Measurements from ENCODE around the gene GNB1. TPM values are rescaled to one million over a fixed set of nuclear protein-coding genes. Genes with fewer than 3 reads are reported as not detected.
A peak's percentile ranks its signal among the peaks of the same experiment; 100 is the strongest.

The GNB1 gene
- total and polyA plus RNA-seq, 8 donors, result 42.3 to 160 (median 86.8) TPM

- intact Hi-C loops (cut with DNase I), result no loop called here
These were observed 58.7 kb downstream of the GNB1 start for GRCh38 chr1:1832166-1832565.

DNA sequence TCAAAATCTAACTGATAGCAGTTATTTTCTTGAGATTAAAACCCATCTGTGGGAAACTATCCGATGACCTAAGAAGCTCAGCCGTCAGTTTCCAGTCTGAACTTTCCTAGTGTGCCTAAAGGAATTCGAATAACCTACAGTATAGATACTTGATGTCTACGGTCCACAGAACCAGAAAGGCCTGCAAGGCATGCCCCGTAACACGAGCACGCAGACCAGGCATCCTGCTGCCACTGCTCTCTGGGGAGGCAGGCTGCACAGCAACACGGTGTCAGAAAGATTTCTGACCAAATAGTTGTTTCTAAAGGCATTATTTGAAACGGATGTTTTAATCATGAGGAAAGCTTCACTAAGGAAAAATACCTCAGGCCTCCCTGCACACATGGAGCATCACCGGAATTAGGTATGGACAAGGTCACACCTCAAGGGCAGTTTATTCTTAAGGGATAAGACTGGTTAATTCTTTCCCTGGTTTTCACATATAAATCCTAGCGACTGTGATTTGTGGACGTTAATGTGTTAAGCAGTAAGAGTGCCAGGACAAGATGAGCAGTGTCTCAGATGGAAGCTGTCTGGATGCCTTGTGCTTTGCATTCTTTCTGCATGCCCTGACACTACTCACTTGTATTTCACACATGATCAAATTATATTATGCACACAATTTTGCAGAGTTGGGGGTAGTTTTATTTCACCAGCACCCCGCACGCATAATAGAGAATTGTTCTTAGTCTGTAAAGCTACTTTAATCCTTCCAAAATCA is 63.6 kb downstream of the GNB1 start:
- H3K4me3 ChIP-seq, result no peak overlapping the region
- H3K27me3 ChIP-seq, result no peaks in the 10 kb centered on the region
- intact Hi-C loops (cut with DNase I), result no loop called here
- WGBS, 2 donors, result 79 to 80% methylated on average over 14 of the region's 14 CpGs
- H3K9me3 ChIP-seq, result no peaks in the 10 kb centered on the region
- peaks cover 0 to 2% (median 0%) of the 10 kb centered on the region in 3 donors for H3K4me1 ChIP-seq
- no peak for ATAC-seq
- no peak for TF ChIP-seq CTCF (IDR thresholded peaks at IDR 0.05)
- DNase-seq, result no peak
- FAIRE-seq, result no peak
- no peaks in the 10 kb centered on the region for H3K36me3 ChIP-seq
- H3K27ac ChIP-seq, result no peak overlapping the region

More at GRCh38 chr1:1832166-1832565, 58.7 kb downstream of the GNB1 start:
- no peak overlapping the region for H3K27ac ChIP-seq
- no peak for ATAC-seq
- no peak for FAIRE-seq
- no peak overlapping the region for H3K4me3 ChIP-seq
- no peaks in the 10 kb centered on the region for H3K9me3 ChIP-seq
- peaks cover 0 to 4% (median 0%) of the 10 kb centered on the region in 3 donors for H3K36me3 ChIP-seq
- TF ChIP-seq CTCF (IDR thresholded peaks at IDR 0.05), result no peak
- DNase-seq, result peak in 1 of 6 donors; percentile 21
- peaks cover 0 to 13% (median 6%) of the 10 kb centered on the region in 3 donors for H3K4me1 ChIP-seq
- no peaks in the 10 kb centered on the region for H3K27me3 ChIP-seq
- WGBS, 2 donors, result 95 to 98% methylated on average over 8 of the region's 8 CpGs

- Histone ChIP-seq H3K36me3 (no peaks in the 10 kb centered on the region), H3K9me3 (no peaks in the 10 kb centered on the region), H3K4me1 (no peaks in the 10 kb centered on the region), H3K27ac (no peak overlapping the region), H3K4me3 (no peak overlapping the region), H3K27me3 (no peaks in the 10 kb centered on the region)
- DNase-seq, result peak in 1 of 6 donors; percentile 19
- ATAC-seq, result no peak
- no peak for TF ChIP-seq CTCF (IDR thresholded peaks at IDR 0.05)
- intact Hi-C loops (cut with DNase I), result no loop called here
- 94% methylated on average over 9 of the region's 9 CpGs for WGBS, 2 donors
- no peak for FAIRE-seq
These were observed 64.4 kb downstream of the GNB1 start for GRCh38 chr1:1826356-1827088.

- intact Hi-C loops (cut with DNase I), result no loop called here
- no peaks in the 10 kb centered on the region for H3K27me3 ChIP-seq
- no peak for FAIRE-seq
- DNase-seq, result no peak
- no peak overlapping the region for H3K4me3 ChIP-seq
- no peaks in the 10 kb centered on the region for H3K36me3 ChIP-seq
- H3K27ac ChIP-seq, result no peak overlapping the region
- no peak for TF ChIP-seq CTCF (IDR thresholded peaks at IDR 0.05)
- WGBS, 2 donors, result 94 to 97% methylated on average over 5 of the region's 5 CpGs
- H3K4me1 ChIP-seq, result no peaks in the 10 kb centered on the region
- no peaks in the 10 kb centered on the region for H3K9me3 ChIP-seq
- ATAC-seq, result no peak
These were observed 65.7 kb downstream of the GNB1 start for GRCh38 chr1:1825217-1825616.

Data from pancreas (tissue), 10 donors.